CD4-positive, alpha-beta T cell (primary cell): ENCODE measurements around the gene DOCK2. TPM values are rescaled to one million over a fixed set of nuclear protein-coding genes. Genes with fewer than 3 reads are reported as not detected.

ENCODE experiments used
- ATAC-seq: fragments of 200-7000 bp; cut with Tn5 transposase; one replicate; pipeline ENCODE4 v1.10.0; 2022; ENCODE audit warnings: mild to moderate bottlenecking; ENCODE audit not compliant: poor library complexity
- CTCF ChIA-PET: fragments of 350-600 bp; sonication (Branson Sonifier 250); formaldehyde crosslinking; loops from one replicate; lab custom pipeline; 2021; ENCODE audit warnings: antibody characterized with exemption, inconsistent platforms; lab: Charles Lee
- POLR2A ChIA-PET: fragments of 350-600 bp; sonication (Branson Sonifier 250); formaldehyde crosslinking; loops from one replicate; lab custom pipeline; 2021; ENCODE audit warnings: antibody characterized with exemption, inconsistent platforms; lab: Charles Lee
- DNase-seq, 14 experiments: peaks; one replicate each; pipeline ENCODE4 v3.0.0-alpha.2; 2013 to 2020; ENCODE audit warnings: mixed read lengths in 2 of 14
- H3K27ac ChIP-seq, 2 donors: one replicate each; pipeline versions ENCODE4 v1.5.1 to v1.7.0; 2013; ENCODE audit warnings: low read length in 2 of 2, low read depth in 1 of 2, mild to moderate bottlenecking in 1 of 2
- H3K27me3 ChIP-seq, 2 experiments: 1 replicate in 1 of 2; 2 replicates in 1 of 2; pipeline versions ENCODE4 v1.6.1 to v1.7.0; 2013; ENCODE audit warnings: low read length in 2 of 2, control low read depth in 1 of 2, mild to moderate bottlenecking in 1 of 2, moderate library complexity in 1 of 2; ENCODE audit not compliant: insufficient read depth in 2 of 2, control insufficient read depth in 1 of 2
- H3K36me3 ChIP-seq: one replicate; pipeline ENCODE4 v1.6.1; 2013; ENCODE audit warnings: low read length, control low read depth; ENCODE audit not compliant: insufficient read depth
- H3K4me1 ChIP-seq: one replicate; pipeline ENCODE4 v1.6.1; 2013; ENCODE audit warnings: low read length, control low read depth; ENCODE audit not compliant: insufficient read depth
- H3K4me3 ChIP-seq: one replicate; pipeline ENCODE4 v1.5.1; 2013; ENCODE audit warnings: mild to moderate bottlenecking, low read length, moderate library complexity
- H3K9me3 ChIP-seq, 2 experiments: 1 replicate in 1 of 2; 2 replicates in 1 of 2; pipeline versions ENCODE4 v1.6.1 to v1.7.0; 2013; ENCODE audit warnings: low read length in 2 of 2, mild to moderate bottlenecking in 2 of 2, control low read depth in 1 of 2, moderate library complexity in 1 of 2; ENCODE audit not compliant: control insufficient read depth in 1 of 2, insufficient read depth in 1 of 2
- H3K27ac Mint-ChIP-seq: one replicate; pipeline ENCODE4 v1.8.0; 2020; ENCODE audit warnings: mixed read lengths
- H3K27me3 Mint-ChIP-seq: one replicate; pipeline ENCODE4 v1.8.0; 2021; ENCODE audit warnings: mixed read lengths
- H3K36me3 Mint-ChIP-seq: one replicate; pipeline ENCODE4 v1.8.0; 2021; ENCODE audit warnings: low read depth, mixed read lengths
- H3K4me1 Mint-ChIP-seq: one replicate; pipeline ENCODE4 v1.8.0; 2021; ENCODE audit warnings: low read depth, mixed read lengths
- H3K4me3 Mint-ChIP-seq: one replicate; pipeline ENCODE4 v1.8.0; 2020; ENCODE audit warnings: mild to moderate bottlenecking, mixed read lengths
- H3K9me3 Mint-ChIP-seq: one replicate; pipeline ENCODE4 v1.8.0; 2020; ENCODE audit warnings: mixed read lengths
- CTCF ChIP-seq: fragments of 200-600 bp; IDR thresholded peaks from one replicate; pipeline ENCODE4 v1.8.0; 2022; ENCODE audit warnings: antibody characterized with exemption, mild to moderate bottlenecking
- intact Hi-C, 2 experiments: fragments of 100-400 bp; cut with DNase I in 1 of 2; cut with micrococcal nuclease in 1 of 2; formaldehyde crosslinking; loops; one replicate each; pipeline versions ENCODE4 v1.15.1 to v1.9.0; 2023 to 2025; cut with DNase I, micrococcal nuclease
- total RNA-seq, 174 experiments: library from RNA in 2 of 174; stranded (reverse) in 2 of 174; gene quantifications; one replicate each; pipeline ENCODE4 v1.2.3 and lab custom pipeline; 2021 to 2026

DOCK2 gene
- total RNA-seq, 2 experiments from 2014 or later, result 220 to 229 TPM

- H3K4me1 ChIP-seq, result no peaks in the 10 kb centered on the region
- ATAC-seq (no peak), DNase-seq (no peak)
- intact Hi-C loops, result no loop called here
- no peak overlapping the region for H3K4me3 ChIP-seq
- no peak overlapping the region for H3K27ac ChIP-seq
- ChIA-PET CTCF (no interaction called here), POLR2A (interaction anchor here (0.7 kb wide), 1 partner anchor 44 kb away, joined by 3 read pairs; no protein-coding TSS in a partner anchor)
- TF ChIP-seq CTCF, result no peak
- H3K27me3 ChIP-seq, result no peaks in the 10 kb centered on the region
- no peaks in the 10 kb centered on the region for H3K27me3 Mint-ChIP-seq
- no peak overlapping the region for H3K4me3 Mint-ChIP-seq
- no peaks in the 10 kb centered on the region for H3K9me3 ChIP-seq
- H3K27ac Mint-ChIP-seq, result no peak overlapping the region
- H3K4me1 Mint-ChIP-seq, result peaks cover 23% of the 10 kb centered on the region
- no peaks in the 10 kb centered on the region for H3K9me3 Mint-ChIP-seq
- H3K36me3 Mint-ChIP-seq, result peaks cover 43% of the 10 kb centered on the region
- H3K36me3 ChIP-seq, result no peaks in the 10 kb centered on the region
Measured at GRCh38 chr5:169904059-169904458, 267.0 kb downstream of the DOCK2 start.

GRCh38 chr5:169904508-169904907 is 267.4 kb downstream of the DOCK2 start:
- no peaks in the 10 kb centered on the region for H3K9me3 Mint-ChIP-seq
- Histone ChIP-seq H3K27ac (no peak overlapping the region), H3K36me3 (no peaks in the 10 kb centered on the region), H3K4me3 (no peak overlapping the region), H3K27me3 (no peaks in the 10 kb centered on the region), H3K4me1 (no peaks in the 10 kb centered on the region), H3K9me3 (no peaks in the 10 kb centered on the region)
- peaks cover 23% of the 10 kb centered on the region for H3K4me1 Mint-ChIP-seq
- ChIA-PET POLR2A (no interaction called here), CTCF (no interaction called here)
- no peaks in the 10 kb centered on the region for H3K27me3 Mint-ChIP-seq
- H3K4me3 Mint-ChIP-seq, result no peak overlapping the region
- no peak for ATAC-seq
- H3K27ac Mint-ChIP-seq, result no peak overlapping the region
- H3K36me3 Mint-ChIP-seq, result peaks cover 40% of the 10 kb centered on the region
- intact Hi-C loops, result no loop called here
- DNase-seq, result no peak
- no peak for TF ChIP-seq CTCF

GRCh38 chr5:169905017-169905416 is 267.9 kb downstream of the DOCK2 start:
- no peaks in the 10 kb centered on the region for H3K9me3 ChIP-seq
- Mint-ChIP-seq H3K4me1 (peaks cover 23% of the 10 kb centered on the region), H3K27ac (no peak overlapping the region), H3K27me3 (no peaks in the 10 kb centered on the region), H3K9me3 (no peaks in the 10 kb centered on the region), H3K4me3 (no peak overlapping the region), H3K36me3 (peaks cover 40% of the 10 kb centered on the region)
- intact Hi-C loops, result no loop called here
- ChIA-PET POLR2A (no interaction called here), CTCF (no interaction called here)
- H3K27me3 ChIP-seq, result no peaks in the 10 kb centered on the region
- DNase-seq, result no peak
- no peak for TF ChIP-seq CTCF
- peaks cover 4% of the 10 kb centered on the region for H3K36me3 ChIP-seq
- no peaks in the 10 kb centered on the region for H3K4me1 ChIP-seq
- no peak overlapping the region for H3K4me3 ChIP-seq
- H3K27ac ChIP-seq, result no peak overlapping the region
- no peak for ATAC-seq
